Natural killer cell (primary cell): ENCODE data around the gene SCAP. TPM values are rescaled to one million over a fixed set of nuclear protein-coding genes. Genes with fewer than 3 reads are reported as not detected.

Experiments
- ATAC-seq, 3 donors: fragments of 150-1000 bp in 2 of 3; fragments of 200-7000 bp in 1 of 3; cut with Tn5 transposase; 1 replicate in 1 of 3; 2 replicates in 2 of 3; pipeline ENCODE4 v1.10.0; 2021; ENCODE audit warnings: mild to moderate bottlenecking in 2 of 3, moderate library complexity in 2 of 3
- DNase-seq, 2 donors: peaks; one replicate each; pipeline versions ENCODE4 v3.0.0 to v3.0.0-alpha.2; 2013 to 2021; ENCODE audit warnings: mixed read lengths in 1 of 2
- H3K27ac ChIP-seq: one replicate; pipeline ENCODE4 v1.5.1; 2013; ENCODE audit warnings: mild to moderate bottlenecking, low read length
- H3K27me3 ChIP-seq: one replicate; pipeline ENCODE4 v1.6.1; 2013; ENCODE audit warnings: low read length; ENCODE audit not compliant: control insufficient read depth, insufficient read depth
- H3K36me3 ChIP-seq: one replicate; pipeline ENCODE4 v1.6.1; 2013; ENCODE audit warnings: low read length; ENCODE audit not compliant: control insufficient read depth, insufficient read depth
- H3K4me1 ChIP-seq: one replicate; pipeline ENCODE4 v1.6.1; 2013; ENCODE audit warnings: low read length; ENCODE audit not compliant: control insufficient read depth, insufficient read depth
- H3K4me3 ChIP-seq: one replicate; pipeline ENCODE4 v1.5.1; 2013; ENCODE audit warnings: low read length
- H3K9me3 ChIP-seq: one replicate; pipeline ENCODE4 v1.6.1; 2013; ENCODE audit warnings: low read length; ENCODE audit not compliant: control insufficient read depth, insufficient read depth
- H3K27ac Mint-ChIP-seq, 2 donors: one replicate each; pipeline ENCODE4 v1.8.0; 2022; ENCODE audit warnings: mild to moderate bottlenecking in 2 of 2, mixed read lengths in 2 of 2, moderate library complexity in 1 of 2
- H3K27me3 Mint-ChIP-seq, 2 donors: one replicate each; pipeline ENCODE4 v1.8.0; 2022; ENCODE audit warnings: low read depth in 2 of 2, mixed read lengths in 2 of 2
- H3K36me3 Mint-ChIP-seq: one replicate; pipeline ENCODE4 v1.8.0; 2022; ENCODE audit warnings: mixed read lengths
- H3K4me1 Mint-ChIP-seq, 2 donors: one replicate each; pipeline ENCODE4 v1.8.0; 2022; ENCODE audit warnings: mixed read lengths in 2 of 2
- H3K4me3 Mint-ChIP-seq: one replicate; pipeline ENCODE4 v1.8.0; 2022; ENCODE audit warnings: mild to moderate bottlenecking, moderate library complexity, mixed read lengths
- H3K9me3 Mint-ChIP-seq, 2 donors: one replicate each; pipeline ENCODE4 v1.8.0; 2022; ENCODE audit warnings: mixed read lengths in 2 of 2
- CTCF ChIP-seq: fragments of 200-600 bp; IDR thresholded peaks from one replicate; pipeline ENCODE4 v1.8.0; 2022; ENCODE audit warnings: antibody characterized with exemption
- WGBS: methylation state at CpG from one replicate; pipeline ENCODE4 v1.1.7; 2013; ENCODE audit warnings: missing lambda C conversion rate; ENCODE audit not compliant: insufficient coverage; 5-methylcytosine and 5-hydroxymethylcytosine counted together
- intact Hi-C: fragments of 100-400 bp; cut with micrococcal nuclease; formaldehyde crosslinking; loops from one replicate; pipeline ENCODE4 v1.14.2; 2022
- total RNA-seq, 4 donors: library from RNA; stranded (reverse); fragments of 120-200 nt in 1 of 4; gene quantifications; one replicate each; pipeline versions ENCODE4 v1.2.3 to v1.2.4, GENCODE V29; 2013 to 2022

The SCAP gene
- total RNA-seq, 3 donors from 2014 or later (not counting 1 experiment from before 2014, with no cell fraction given): 63.9 to 104 (median 82.7) TPM

GRCh38 chr3:47420511-47421484 is 54.9 kb downstream of the SCAP start:
- Mint-ChIP-seq H3K36me3 (no peaks in the 10 kb centered on the region), H3K9me3 (no peaks in the 10 kb centered on the region), H3K4me1 (peaks cover 14 to 30% of the 10 kb centered on the region in 2 donors), H3K27me3 (no peaks in the 10 kb centered on the region), H3K4me3 (peak overlapping the region; percentile 47), H3K27ac (peak overlapping the region; percentile 86 to 91)
- WGBS: 78% methylated on average over 28 of the region's 29 CpGs
- TF ChIP-seq CTCF: peak; percentile 85
- Histone ChIP-seq H3K9me3 (no peaks in the 10 kb centered on the region), H3K36me3 (peaks cover 35% of the 10 kb centered on the region), H3K27me3 (no peaks in the 10 kb centered on the region), H3K27ac (peak overlapping the region; percentile 49), H3K4me3 (no peak overlapping the region), H3K4me1 (peaks cover 24% of the 10 kb centered on the region)
- DNase-seq (peak; percentile 80 to 95), ATAC-seq (peak; percentile 94 to 99 (median 96))
- intact Hi-C loops: loop anchor here (1.0 kb wide), 3 partner anchors 56 to 369 kb away; partner anchors contain the start of gene ELP6

- DNase-seq: no peak
- H3K27ac ChIP-seq: no peak overlapping the region
- intact Hi-C loops: no loop called here
- H3K9me3 ChIP-seq: no peaks in the 10 kb centered on the region
- peaks cover 34% of the 10 kb centered on the region for H3K36me3 ChIP-seq
- Mint-ChIP-seq H3K4me3 (no peak overlapping the region), H3K27me3 (no peaks in the 10 kb centered on the region), H3K27ac (no peak overlapping the region), H3K36me3 (no peaks in the 10 kb centered on the region), H3K9me3 (no peaks in the 10 kb centered on the region), H3K4me1 (peaks cover 19 to 30% of the 10 kb centered on the region in 2 donors)
- no peak for TF ChIP-seq CTCF
- H3K4me3 ChIP-seq: no peak overlapping the region
- WGBS: 98% methylated on average over 5 of the region's 5 CpGs
- peaks cover 24% of the 10 kb centered on the region for H3K4me1 ChIP-seq
- no peak for ATAC-seq
- H3K27me3 ChIP-seq: no peaks in the 10 kb centered on the region
Measured at GRCh38 chr3:47420044-47420430, 55.7 kb downstream of the SCAP start.

GRCh38 chr3:47419083-47420043 is 56.4 kb downstream of the SCAP start:
- Histone ChIP-seq H3K27ac (no peak overlapping the region), H3K36me3 (peaks cover 35% of the 10 kb centered on the region), H3K27me3 (no peaks in the 10 kb centered on the region), H3K4me1 (peaks cover 24% of the 10 kb centered on the region), H3K9me3 (no peaks in the 10 kb centered on the region), H3K4me3 (no peak overlapping the region)
- no peak for DNase-seq
- Mint-ChIP-seq H3K4me3 (no peak overlapping the region), H3K36me3 (no peaks in the 10 kb centered on the region), H3K27ac (no peak overlapping the region), H3K27me3 (no peaks in the 10 kb centered on the region), H3K4me1 (peaks cover 19 to 30% of the 10 kb centered on the region in 2 donors), H3K9me3 (no peaks in the 10 kb centered on the region)
- 97% methylated on average over 17 of the region's 17 CpGs for WGBS
- intact Hi-C loops: no loop called here
- TF ChIP-seq CTCF: no peak
- ATAC-seq: no peak
